ENCODE results near the gene PITPNC1.
"Not testable (repeated sequence)": the region's sequence is repeated elsewhere in the genome, so short reads cannot be mapped to it uniquely, and the experiment has no call there.

Gene PITPNC1

DNA sequence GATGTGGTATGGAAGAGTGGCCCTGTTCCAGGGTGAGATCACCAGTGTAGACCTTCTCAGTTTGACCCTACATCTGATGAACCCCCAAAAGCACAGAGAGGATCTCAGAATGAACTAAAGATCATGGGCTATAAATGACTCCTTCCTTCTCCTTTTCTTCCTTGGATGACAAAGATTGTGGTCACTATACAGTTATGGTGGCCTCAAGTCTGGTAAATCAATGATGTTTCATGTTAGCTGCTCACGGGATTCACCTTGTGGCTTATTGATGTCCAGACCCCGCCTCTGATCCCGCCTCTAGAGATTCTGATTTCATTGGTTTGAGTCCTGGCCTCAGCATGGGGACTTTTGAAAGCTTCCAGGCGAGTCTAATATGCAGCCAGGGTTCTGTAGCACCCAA is 112.2 kb downstream of the PITPNC1 start:
- H3K27me3 Mint-ChIP-seq = no peaks in the 10 kb centered on the region
- peak overlapping the region; percentile 70 for H3K27ac Mint-ChIP-seq
- ATAC-seq = peak; percentile 31
- no peak overlapping the region for H3K4me3 Mint-ChIP-seq
- H3K4me1 Mint-ChIP-seq = peaks cover 26% of the 10 kb centered on the region
- H3K36me3 Mint-ChIP-seq = peaks cover 5% of the 10 kb centered on the region
- H3K9me3 Mint-ChIP-seq = no peaks in the 10 kb centered on the region

DNA sequence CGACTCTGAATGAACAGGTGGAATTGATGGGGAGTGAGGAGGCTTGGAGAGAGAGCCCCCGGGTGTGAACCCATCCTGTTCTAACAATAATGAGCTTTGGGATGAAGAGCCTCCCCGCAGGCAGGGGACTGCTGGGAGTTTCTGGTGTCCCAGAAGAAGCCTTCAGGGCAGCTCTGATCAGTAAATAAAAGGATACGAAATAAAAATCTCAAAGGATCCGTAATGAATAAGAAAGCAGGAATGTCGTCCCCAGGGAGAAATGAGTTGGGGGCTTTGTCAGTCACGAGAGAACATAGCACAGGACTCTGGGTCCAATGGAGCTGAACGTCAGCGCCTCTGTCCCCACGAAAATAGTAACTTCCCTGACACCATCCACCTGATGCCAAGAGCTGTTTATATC is 113.4 kb downstream of the PITPNC1 start:
- peaks cover 27% of the 10 kb centered on the region for H3K4me1 Mint-ChIP-seq
- no peaks in the 10 kb centered on the region for H3K27me3 Mint-ChIP-seq
- peaks cover 8% of the 10 kb centered on the region for H3K36me3 Mint-ChIP-seq
- no peak for ATAC-seq
- H3K4me3 Mint-ChIP-seq = no peak overlapping the region
- peak overlapping the region; percentile 70 for H3K27ac Mint-ChIP-seq
- H3K9me3 Mint-ChIP-seq = peaks cover 2% of the 10 kb centered on the region

DNA sequence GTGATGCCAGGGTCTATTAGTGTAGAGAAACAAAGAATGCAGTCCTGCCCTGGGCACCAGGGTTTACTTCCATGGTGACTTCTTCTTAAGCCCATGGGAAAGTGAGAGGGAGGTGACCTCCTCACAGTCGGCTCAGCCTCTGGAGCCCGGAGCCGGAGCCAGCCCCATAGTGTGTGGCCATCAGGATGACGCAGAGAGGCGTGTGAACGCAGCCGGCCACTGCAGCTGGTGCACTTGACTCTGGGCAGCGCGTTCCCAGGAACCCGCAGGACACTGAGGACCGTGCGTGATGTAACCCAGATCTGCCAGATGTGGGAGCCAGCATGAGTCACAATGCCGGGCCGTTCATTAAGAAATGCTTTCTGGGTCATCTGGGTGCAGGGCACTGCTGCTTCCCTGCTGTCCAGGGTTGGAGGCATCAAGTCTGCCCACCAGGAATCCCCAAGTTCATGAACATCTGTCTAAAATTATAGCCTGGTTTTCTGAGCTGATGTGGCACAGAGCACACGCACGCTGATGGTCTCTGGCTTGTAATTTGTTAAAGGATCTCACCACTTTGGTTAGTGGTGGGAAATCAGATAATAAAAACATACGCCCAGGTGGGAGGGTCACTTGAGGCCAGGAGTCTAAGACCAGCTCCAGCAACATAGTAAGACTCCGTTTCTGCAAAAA is 114.1 kb downstream of the PITPNC1 start:
- ATAC-seq = no peak
- H3K27me3 Mint-ChIP-seq = no peaks in the 10 kb centered on the region
- peaks cover 4% of the 10 kb centered on the region for H3K9me3 Mint-ChIP-seq
- H3K36me3 Mint-ChIP-seq = peaks cover 10% of the 10 kb centered on the region
- H3K4me1 Mint-ChIP-seq = peaks cover 27% of the 10 kb centered on the region
- no peak overlapping the region for H3K27ac Mint-ChIP-seq
- no peak overlapping the region for H3K4me3 Mint-ChIP-seq

- Mint-ChIP-seq H3K4me1 (peaks cover 22% of the 10 kb centered on the region), H3K36me3 (peaks cover 10% of the 10 kb centered on the region), H3K9me3 (peaks cover 4% of the 10 kb centered on the region), H3K27me3 (no peaks in the 10 kb centered on the region), H3K27ac (no peak overlapping the region), H3K4me3 (no peak overlapping the region)
- ATAC-seq = no peak
These were observed 114.6 kb downstream of the PITPNC1 start for GRCh38 chr17:67491681-67492024.

DNA sequence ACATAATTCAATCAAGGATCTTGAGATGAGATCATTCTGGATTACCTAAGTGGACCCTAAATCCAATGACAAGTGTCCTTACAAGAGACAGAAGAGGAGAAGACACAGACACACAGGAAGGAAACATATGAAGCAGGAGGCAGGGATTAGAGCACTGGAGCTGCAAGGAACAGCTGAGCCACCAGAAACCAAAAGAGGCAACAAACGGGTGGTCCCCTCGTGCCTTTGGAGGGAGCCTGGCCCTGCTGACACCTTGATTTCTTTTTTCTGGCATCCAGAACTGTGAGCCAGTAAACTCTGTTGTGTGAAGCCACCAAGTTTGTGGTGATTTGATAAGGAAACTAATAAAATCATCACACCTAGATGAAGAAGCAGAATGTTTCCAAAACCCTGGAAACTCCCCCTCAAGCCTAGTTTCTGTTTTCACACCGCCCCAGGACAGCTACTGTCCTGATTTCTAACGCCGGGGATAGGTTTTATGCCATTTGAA is 115.2 kb downstream of the PITPNC1 start:
- Mint-ChIP-seq H3K4me3 (no peak overlapping the region), H3K9me3 (peaks cover 4% of the 10 kb centered on the region), H3K4me1 (peaks cover 16% of the 10 kb centered on the region), H3K27me3 (no peaks in the 10 kb centered on the region), H3K27ac (no peak overlapping the region), H3K36me3 (peaks cover 6% of the 10 kb centered on the region)
- ATAC-seq = no peak

- no peaks in the 10 kb centered on the region for H3K27me3 Mint-ChIP-seq
- ATAC-seq = no peak
- no peak overlapping the region for H3K4me3 Mint-ChIP-seq
- H3K36me3 Mint-ChIP-seq = peaks cover 5% of the 10 kb centered on the region
- peaks cover 4% of the 10 kb centered on the region for H3K9me3 Mint-ChIP-seq
- H3K27ac Mint-ChIP-seq = no peak overlapping the region
- peaks cover 12% of the 10 kb centered on the region for H3K4me1 Mint-ChIP-seq
These were observed 115.9 kb downstream of the PITPNC1 start for GRCh38 chr17:67492824-67493517.

GRCh38 chr17:67493812-67494211 is 116.7 kb downstream of the PITPNC1 start:
- Mint-ChIP-seq H3K27me3 (no peaks in the 10 kb centered on the region), H3K4me1 (peaks cover 12% of the 10 kb centered on the region), H3K27ac (no peak overlapping the region), H3K9me3 (peaks cover 4% of the 10 kb centered on the region), H3K4me3 (no peak overlapping the region), H3K36me3 (peaks cover 9% of the 10 kb centered on the region)
- ATAC-seq = no peak

- H3K27ac Mint-ChIP-seq, H3K27me3 Mint-ChIP-seq, H3K4me3 Mint-ChIP-seq, H3K9me3 Mint-ChIP-seq, ATAC-seq, H3K36me3 Mint-ChIP-seq: not testable (repeated sequence)
- peaks cover 12% of the 10 kb centered on the region for H3K4me1 Mint-ChIP-seq
These were observed 118.5 kb downstream of the PITPNC1 start for GRCh38 chr17:67495534-67495933.

- H3K4me3 Mint-ChIP-seq = no peak overlapping the region
- H3K4me1 Mint-ChIP-seq = peaks cover 12% of the 10 kb centered on the region
- H3K27me3 Mint-ChIP-seq = no peaks in the 10 kb centered on the region
- H3K27ac Mint-ChIP-seq = no peak overlapping the region
- H3K9me3 Mint-ChIP-seq = peaks cover 4% of the 10 kb centered on the region
- ATAC-seq = no peak
- peaks cover 10% of the 10 kb centered on the region for H3K36me3 Mint-ChIP-seq
These were observed 119.2 kb downstream of the PITPNC1 start for GRCh38 chr17:67496286-67496685.

GRCh38 chr17:67499685-67500084 is 122.6 kb downstream of the PITPNC1 start:
- Mint-ChIP-seq H3K9me3 (peaks cover 4% of the 10 kb centered on the region), H3K27me3 (no peaks in the 10 kb centered on the region), H3K4me1 (peaks cover 7% of the 10 kb centered on the region), H3K36me3 (peaks cover 23% of the 10 kb centered on the region), H3K27ac (no peak overlapping the region), H3K4me3 (no peak overlapping the region)
- no peak for ATAC-seq

DNA sequence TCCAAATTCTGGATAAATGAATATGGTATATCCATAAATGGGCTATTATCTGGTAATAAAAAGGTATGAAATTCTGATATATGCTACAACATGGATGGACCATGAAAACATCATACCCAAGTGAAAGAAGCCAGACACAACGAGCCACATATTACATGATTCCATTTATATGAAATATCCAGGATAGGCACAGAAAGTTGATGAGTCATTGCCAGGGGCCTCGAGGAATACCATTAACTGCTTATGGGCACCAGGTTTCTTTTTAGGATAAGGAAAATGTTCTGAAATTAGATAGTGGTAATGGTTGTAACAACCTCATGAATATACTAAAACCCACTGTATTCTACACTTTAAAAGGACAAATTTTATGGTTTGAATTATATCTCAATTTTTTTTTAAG is 123.2 kb downstream of the PITPNC1 start:
- H3K36me3 Mint-ChIP-seq = peaks cover 22% of the 10 kb centered on the region
- peaks cover 7% of the 10 kb centered on the region for H3K4me1 Mint-ChIP-seq
- no peak overlapping the region for H3K4me3 Mint-ChIP-seq
- no peaks in the 10 kb centered on the region for H3K27me3 Mint-ChIP-seq
- ATAC-seq = no peak
- H3K27ac Mint-ChIP-seq = no peak overlapping the region
- H3K9me3 Mint-ChIP-seq = peaks cover 4% of the 10 kb centered on the region

- Mint-ChIP-seq H3K4me1 (peaks cover 7% of the 10 kb centered on the region), H3K4me3 (no peak overlapping the region), H3K9me3 (no peaks in the 10 kb centered on the region), H3K36me3 (peaks cover 18% of the 10 kb centered on the region), H3K27me3 (no peaks in the 10 kb centered on the region), H3K27ac (no peak overlapping the region)
- ATAC-seq = no peak
These were observed 123.7 kb downstream of the PITPNC1 start for GRCh38 chr17:67500677-67501300.

GRCh38 chr17:67502151-67502550 is 125.1 kb downstream of the PITPNC1 start:
- H3K27ac Mint-ChIP-seq = no peak overlapping the region
- no peak overlapping the region for H3K4me3 Mint-ChIP-seq
- peaks cover 7% of the 10 kb centered on the region for H3K4me1 Mint-ChIP-seq
- no peaks in the 10 kb centered on the region for H3K27me3 Mint-ChIP-seq
- H3K36me3 Mint-ChIP-seq = peaks cover 22% of the 10 kb centered on the region
- peaks cover 4% of the 10 kb centered on the region for H3K9me3 Mint-ChIP-seq
- ATAC-seq = no peak

DNA sequence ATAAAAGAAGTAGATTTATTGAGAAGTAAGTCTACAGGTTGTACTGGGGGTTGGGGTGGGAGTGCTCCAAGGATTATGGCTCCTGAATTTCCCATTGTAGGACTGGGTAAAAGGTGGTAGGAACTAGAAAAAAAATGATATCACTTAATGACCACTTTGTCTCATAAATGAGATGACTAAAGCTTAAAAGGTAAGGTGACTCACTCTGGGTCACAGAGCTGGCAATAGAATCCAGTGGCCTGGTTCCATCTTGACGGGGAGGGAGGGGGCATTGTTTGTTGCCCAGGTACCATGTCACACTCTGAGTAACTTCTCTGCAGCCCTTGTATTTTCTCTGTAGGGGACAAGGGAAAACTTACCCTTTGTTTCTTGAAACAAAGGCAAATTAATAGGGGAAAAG is 126.1 kb downstream of the PITPNC1 start:
- no peak for ATAC-seq
- H3K4me3 Mint-ChIP-seq = no peak overlapping the region
- peaks cover 9% of the 10 kb centered on the region for H3K9me3 Mint-ChIP-seq
- peaks cover 24% of the 10 kb centered on the region for H3K36me3 Mint-ChIP-seq
- H3K4me1 Mint-ChIP-seq = peaks cover 7% of the 10 kb centered on the region
- H3K27ac Mint-ChIP-seq = peak overlapping the region; percentile 11
- H3K27me3 Mint-ChIP-seq = no peaks in the 10 kb centered on the region

- Mint-ChIP-seq H3K9me3 (peaks cover 9% of the 10 kb centered on the region), H3K36me3 (peaks cover 20% of the 10 kb centered on the region), H3K27me3 (no peaks in the 10 kb centered on the region), H3K4me3 (no peak overlapping the region), H3K27ac (peak overlapping the region; percentile 11), H3K4me1 (peaks cover 7% of the 10 kb centered on the region)
- ATAC-seq = no peak
These were observed 126.7 kb downstream of the PITPNC1 start for GRCh38 chr17:67503739-67504138.

DNA sequence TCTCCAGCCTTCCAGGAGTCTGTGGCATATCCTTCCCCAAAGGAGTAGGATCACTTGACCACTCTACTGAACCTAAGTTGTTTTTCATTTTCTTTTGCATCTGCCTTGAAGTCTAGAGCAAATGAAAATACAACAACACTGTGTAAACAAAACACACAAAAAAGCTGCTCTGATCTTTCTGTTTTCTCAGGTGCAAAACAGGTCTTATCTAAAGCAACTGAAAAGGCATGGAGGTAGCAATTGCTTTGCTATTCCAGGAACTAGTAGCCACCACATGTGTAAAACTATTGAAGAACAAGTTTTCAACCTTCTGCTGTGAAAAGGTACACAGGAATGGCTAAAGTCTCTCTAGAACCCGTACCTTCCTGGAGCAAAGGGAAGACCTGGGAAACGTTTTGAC is 127.1 kb downstream of the PITPNC1 start:
- peaks cover 19% of the 10 kb centered on the region for H3K36me3 Mint-ChIP-seq
- no peaks in the 10 kb centered on the region for H3K27me3 Mint-ChIP-seq
- H3K4me1 Mint-ChIP-seq = peaks cover 7% of the 10 kb centered on the region
- no peak for ATAC-seq
- peaks cover 9% of the 10 kb centered on the region for H3K9me3 Mint-ChIP-seq
- no peak overlapping the region for H3K27ac Mint-ChIP-seq
- H3K4me3 Mint-ChIP-seq = no peak overlapping the region

Data from stimulated activated memory B cell treated with anti-CD40 and anti-IgM and Interleukin-4, amounts not matched to agents 10 μg/mL and 1 μg/mL and 100 μg/mL, for 72 hours (primary cell).